ENCODE data around the gene CASP2.

GRCh38 chr7:143247372-143247771, 40.8 kb upstream of the CASP2 start:
- TF ChIP-seq CTCF (conservative IDR thresholded peaks at IDR 0.05) = no peak
- TF ChIP-seq ZFX (IDR thresholded peaks at IDR 0.05) = no peak

Measured in C4-2B (cell line).